ENCODE data around the gene SLC22A25.

- TF ChIP-seq, protein P1, sequence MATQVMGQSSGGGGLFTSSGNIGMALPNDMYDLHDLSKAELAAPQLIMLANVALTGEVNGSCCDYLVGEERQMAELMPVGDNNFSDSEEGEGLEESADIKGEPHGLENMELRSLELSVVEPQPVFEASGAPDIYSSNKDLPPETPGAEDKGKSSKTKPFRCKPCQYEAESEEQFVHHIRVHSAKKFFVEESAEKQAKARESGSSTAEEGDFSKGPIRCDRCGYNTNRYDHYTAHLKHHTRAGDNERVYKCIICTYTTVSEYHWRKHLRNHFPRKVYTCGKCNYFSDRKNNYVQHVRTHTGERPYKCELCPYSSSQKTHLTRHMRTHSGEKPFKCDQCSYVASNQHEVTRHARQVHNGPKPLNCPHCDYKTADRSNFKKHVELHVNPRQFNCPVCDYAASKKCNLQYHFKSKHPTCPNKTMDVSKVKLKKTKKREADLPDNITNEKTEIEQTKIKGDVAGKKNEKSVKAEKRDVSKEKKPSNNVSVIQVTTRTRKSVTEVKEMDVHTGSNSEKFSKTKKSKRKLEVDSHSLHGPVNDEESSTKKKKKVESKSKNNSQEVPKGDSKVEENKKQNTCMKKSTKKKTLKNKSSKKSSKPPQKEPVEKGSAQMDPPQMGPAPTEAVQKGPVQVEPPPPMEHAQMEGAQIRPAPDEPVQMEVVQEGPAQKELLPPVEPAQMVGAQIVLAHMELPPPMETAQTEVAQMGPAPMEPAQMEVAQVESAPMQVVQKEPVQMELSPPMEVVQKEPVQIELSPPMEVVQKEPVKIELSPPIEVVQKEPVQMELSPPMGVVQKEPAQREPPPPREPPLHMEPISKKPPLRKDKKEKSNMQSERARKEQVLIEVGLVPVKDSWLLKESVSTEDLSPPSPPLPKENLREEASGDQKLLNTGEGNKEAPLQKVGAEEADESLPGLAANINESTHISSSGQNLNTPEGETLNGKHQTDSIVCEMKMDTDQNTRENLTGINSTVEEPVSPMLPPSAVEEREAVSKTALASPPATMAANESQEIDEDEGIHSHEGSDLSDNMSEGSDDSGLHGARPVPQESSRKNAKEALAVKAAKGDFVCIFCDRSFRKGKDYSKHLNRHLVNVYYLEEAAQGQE (IDR thresholded peaks at IDR 0.05; ENCODE audit: borderline replicate concordance), result no peak
- TF ChIP-seq POLR2AphosphoS5 (IDR thresholded peaks at IDR 0.05) (no peak), CTCF (IDR thresholded peaks at IDR 0.05; ENCODE audit: poor library complexity, severe bottlenecking) (no peak), TAF1 (IDR thresholded peaks at IDR 0.05; ENCODE audit: low read depth) (no peak)
Measured at GRCh38 chr11:63226488-63227114, 16.8 kb downstream of the SLC22A25 start.

Measured in neural cell (in vitro differentiated cells).